Fibroblast of pulmonary artery (primary cell): ENCODE measurements around the gene TNFRSF6B.
A peak's percentile ranks its signal among the peaks of the same experiment; 100 is the strongest.

Source experiments
- DNase-seq: peaks from one replicate; pipeline ENCODE4 v3.0.0-alpha.2; 2010; ENCODE audit warnings: low read depth
- H3K4me3 ChIP-seq: replicated peaks from 2 replicates; pipeline ENCODE4 v1.5.1; 2011; ENCODE audit warnings: low read depth, mild to moderate bottlenecking, control low read depth, low read length, moderate library complexity
- TF ChIP-seq, protein P1 (sequence below): IDR thresholded peaks from 2 replicates; pipeline ENCODE4 v1.5.1; 2011; ENCODE audit warnings: mild to moderate bottlenecking, control low read depth, low read length, inconsistent platforms; ENCODE audit errors: missing control alignments

Gene TNFRSF6B

DNA sequence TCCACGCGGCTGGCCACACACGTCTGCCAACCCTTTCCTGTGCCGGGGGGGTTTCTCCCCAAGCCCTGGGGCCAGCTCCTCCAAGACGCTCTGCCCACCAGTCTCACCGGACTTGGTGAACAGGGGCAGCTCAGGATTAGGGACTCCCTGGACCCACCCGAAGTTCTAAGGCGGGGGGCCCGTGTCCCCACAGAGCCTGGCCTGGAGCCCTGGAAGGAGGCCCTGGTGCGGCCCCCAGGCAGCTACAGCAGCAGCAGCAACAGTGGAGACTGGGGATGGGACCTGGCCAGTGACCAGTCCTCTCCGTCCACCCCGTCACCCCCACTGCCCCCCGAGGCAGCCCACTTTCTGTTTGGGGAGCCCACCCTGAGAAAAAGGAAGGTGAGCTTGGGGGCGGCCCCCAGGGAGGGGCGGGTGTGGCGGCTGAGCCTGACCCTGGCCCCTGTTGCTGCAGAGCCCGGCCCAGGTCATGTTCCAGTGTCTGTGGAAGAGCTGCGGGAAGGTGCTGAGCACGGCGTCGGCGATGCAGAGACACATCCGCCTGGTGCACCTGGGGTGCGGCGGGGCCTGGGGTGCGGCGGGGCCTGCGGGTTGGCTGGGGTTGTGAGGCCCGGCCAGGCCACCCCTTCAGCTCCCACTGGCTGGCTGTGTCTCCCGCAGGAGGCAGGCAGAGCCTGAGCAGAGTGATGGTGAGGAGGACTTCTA, 45.4 kb downstream of the TNFRSF6B start:
- no peak for DNase-seq
- TF ChIP-seq, protein P1, sequence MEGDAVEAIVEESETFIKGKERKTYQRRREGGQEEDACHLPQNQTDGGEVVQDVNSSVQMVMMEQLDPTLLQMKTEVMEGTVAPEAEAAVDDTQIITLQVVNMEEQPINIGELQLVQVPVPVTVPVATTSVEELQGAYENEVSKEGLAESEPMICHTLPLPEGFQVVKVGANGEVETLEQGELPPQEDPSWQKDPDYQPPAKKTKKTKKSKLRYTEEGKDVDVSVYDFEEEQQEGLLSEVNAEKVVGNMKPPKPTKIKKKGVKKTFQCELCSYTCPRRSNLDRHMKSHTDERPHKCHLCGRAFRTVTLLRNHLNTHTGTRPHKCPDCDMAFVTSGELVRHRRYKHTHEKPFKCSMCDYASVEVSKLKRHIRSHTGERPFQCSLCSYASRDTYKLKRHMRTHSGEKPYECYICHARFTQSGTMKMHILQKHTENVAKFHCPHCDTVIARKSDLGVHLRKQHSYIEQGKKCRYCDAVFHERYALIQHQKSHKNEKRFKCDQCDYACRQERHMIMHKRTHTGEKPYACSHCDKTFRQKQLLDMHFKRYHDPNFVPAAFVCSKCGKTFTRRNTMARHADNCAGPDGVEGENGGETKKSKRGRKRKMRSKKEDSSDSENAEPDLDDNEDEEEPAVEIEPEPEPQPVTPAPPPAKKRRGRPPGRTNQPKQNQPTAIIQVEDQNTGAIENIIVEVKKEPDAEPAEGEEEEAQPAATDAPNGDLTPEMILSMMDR, result no peak
- H3K4me3 ChIP-seq, result peak overlapping the region; percentile 72

DNA sequence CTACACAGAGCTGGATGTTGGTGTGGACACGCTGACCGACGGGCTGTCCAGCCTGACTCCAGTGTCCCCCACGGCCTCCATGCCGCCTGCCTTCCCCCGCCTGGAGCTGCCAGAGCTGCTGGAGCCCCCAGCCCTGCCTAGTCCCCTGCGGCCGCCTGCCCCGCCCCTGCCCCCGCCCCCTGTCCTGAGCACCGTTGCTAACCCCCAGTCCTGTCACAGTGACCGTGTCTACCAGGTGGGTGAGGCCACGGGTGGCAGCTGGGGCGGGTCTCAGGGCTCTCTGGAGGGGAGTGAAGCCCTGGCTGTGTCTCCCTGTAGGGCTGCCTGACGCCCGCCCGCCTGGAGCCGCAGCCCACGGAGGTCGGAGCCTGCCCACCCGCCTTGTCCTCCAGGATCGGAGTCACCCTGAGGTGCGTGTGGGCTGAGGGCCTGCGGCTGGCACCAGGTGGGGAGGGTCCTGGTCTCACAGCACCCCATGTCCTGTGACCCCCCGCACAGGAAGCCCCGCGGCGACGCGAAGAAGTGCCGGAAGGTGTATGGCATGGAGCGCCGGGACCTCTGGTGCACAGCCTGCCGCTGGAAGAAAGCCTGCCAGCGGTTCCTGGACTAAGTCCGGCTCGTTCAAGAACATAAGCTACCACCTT, 46.1 kb downstream of the TNFRSF6B start:
- DNase-seq, result no peak
- H3K4me3 ChIP-seq, result no peak overlapping the region
- TF ChIP-seq, protein P1, result no peak

DNA sequence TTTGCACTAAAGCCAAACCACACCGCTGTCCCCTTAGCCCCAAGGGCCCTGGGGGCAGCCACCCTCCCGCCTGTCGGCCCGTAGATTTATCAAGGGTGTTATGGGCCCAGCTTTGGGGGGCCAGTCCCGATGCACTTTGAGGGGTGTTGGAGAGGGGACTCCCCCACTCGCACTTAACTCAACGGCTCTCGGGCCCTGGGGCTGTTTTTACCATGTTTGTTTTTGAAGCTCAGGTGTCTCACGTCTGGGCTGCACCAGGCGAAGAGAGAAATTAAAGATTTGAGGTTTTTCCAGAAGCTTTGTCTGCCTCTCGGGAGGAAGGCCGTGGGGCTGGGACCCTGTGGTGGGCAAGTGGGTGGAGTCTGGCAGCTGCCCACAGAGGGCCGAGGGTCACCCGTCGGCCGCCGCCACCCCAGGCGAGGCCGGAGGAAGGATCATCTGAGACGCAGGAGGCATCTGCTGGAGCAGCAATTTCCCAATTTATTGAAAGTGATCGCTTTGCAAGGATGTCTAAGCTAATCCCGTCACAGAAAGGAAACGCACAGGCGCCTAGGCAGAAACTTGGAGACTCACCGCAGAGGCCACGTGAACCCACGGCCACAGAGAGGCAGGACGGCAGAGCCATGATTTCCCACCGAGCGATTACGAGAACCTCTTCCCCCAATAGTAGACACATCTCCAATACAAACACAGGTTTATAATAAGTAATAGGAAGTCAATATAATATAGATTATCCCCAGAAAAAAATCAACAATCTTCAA, 46.9 kb downstream of the TNFRSF6B start:
- TF ChIP-seq, protein P1, result no peak
- no peak for DNase-seq
- no peak overlapping the region for H3K4me3 ChIP-seq

- no peak for DNase-seq
- TF ChIP-seq, protein P1, result no peak
- H3K4me3 ChIP-seq, result no peak overlapping the region
These were observed 47.7 kb downstream of the TNFRSF6B start for GRCh38 chr20:63744158-63744557.

GRCh38 chr20:63744574-63745423, 48.3 kb downstream of the TNFRSF6B start:
- DNase-seq, result no peak
- no peak overlapping the region for H3K4me3 ChIP-seq

DNA sequence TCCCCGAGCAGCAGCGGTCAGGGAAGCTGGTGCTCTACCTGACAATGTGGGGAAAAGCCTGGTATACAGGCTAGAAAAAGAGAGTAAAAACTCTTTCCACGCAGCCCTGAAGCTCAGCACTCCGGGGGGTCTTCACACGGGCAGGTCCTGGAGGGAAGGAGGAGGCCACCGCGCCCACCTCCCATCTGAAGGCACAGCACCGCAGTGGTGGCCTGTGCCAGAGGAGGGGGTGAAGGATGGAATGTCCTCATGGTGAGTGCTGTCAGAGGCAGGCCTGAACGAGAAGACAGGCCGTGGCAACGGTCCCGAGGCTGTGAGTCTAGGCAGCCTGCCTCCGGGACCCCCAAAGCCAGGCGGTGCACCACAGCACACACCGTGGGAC, 49.0 kb downstream of the TNFRSF6B start:
- TF ChIP-seq, protein P1, result no peak
- H3K4me3 ChIP-seq, result no peak overlapping the region
- no peak for DNase-seq

More at GRCh38 chr20:63744574-63745423, 48.3 kb downstream of the TNFRSF6B start:
- TF ChIP-seq, protein P1, result no peak
